ENCODE data around the gene KIF3B.

GRCh38 chr20:32241807-32242206, 35.6 kb upstream of the KIF3B start:
- no peak for TF ChIP-seq EZH2 (IDR thresholded peaks at IDR 0.05; ENCODE audit: borderline replicate concordance, insufficient read depth, low read depth, low read length, poor library complexity, severe bottlenecking)
- TF ChIP-seq CTCF (IDR thresholded peaks at IDR 0.05), result no peak

Measured in B cell (primary cell).